ENCODE data around the gene LAMA2. TPM values are rescaled to one million over a fixed set of nuclear protein-coding genes. Genes with fewer than 3 reads are reported as not detected.

LAMA2 gene
- total and polyA plus RNA-seq, 4 donors = 6.0 to 86.5 (median 46.4) TPM

DNA sequence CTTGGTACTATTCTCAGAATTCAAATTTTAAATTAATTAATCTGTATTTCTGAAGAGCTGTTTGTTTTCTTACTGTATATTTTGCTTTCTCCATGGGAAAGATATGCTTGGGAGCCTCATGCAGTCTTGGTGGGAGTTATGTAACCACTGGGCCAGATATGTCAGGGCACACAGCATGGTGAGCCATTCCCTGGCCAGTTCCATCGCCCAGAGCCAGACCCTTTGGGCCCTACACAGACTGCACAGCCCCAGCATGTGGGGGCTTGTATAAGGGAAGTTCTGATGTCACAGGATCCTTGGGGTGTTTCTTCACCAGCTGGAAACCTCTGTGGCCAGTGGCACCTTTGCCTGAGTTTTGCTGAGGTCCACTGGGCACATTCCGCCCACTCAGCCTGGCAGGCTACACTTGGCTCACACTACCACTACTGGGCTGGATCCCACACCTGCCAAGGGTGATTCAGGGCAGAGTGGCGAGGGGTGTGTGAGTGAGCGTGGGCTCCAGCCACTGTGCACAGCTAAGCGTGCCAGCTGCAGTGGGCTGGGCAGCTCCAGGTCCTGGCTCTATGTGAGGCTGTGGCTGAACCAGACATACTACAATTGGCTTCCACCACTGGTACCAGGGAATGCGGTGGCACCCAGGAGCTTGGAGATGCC lies 533.5 kb downstream of the LAMA2 start:
- WGBS, 2 donors = 48 to 68% methylated on average over 6 of the region's 6 CpGs
- DNase-seq = peak in 1 of 2 donors; percentile 32
- H3K27me3 ChIP-seq (ENCODE audit: control insufficient read depth in 1 of 2, insufficient read depth in 2 of 2, low read length in 1 of 2) = no peaks in the 10 kb centered on the region
- no peaks in the 10 kb centered on the region for H3K9me3 ChIP-seq (ENCODE audit: control insufficient read depth, low read length)
- no peak overlapping the region for H3K4me3 ChIP-seq (ENCODE audit: low read length in 2 of 2)
- intact Hi-C loops (cut with DNase I) = no loop called here
- no peak overlapping the region for H3K27ac ChIP-seq (ENCODE audit: low read depth in 1 of 2, low read length in 2 of 2)
- H3K36me3 ChIP-seq (ENCODE audit: control insufficient read depth in 1 of 2, insufficient read depth in 2 of 2, low read length in 1 of 2) = no peaks in the 10 kb centered on the region
- H3K4me1 ChIP-seq (ENCODE audit: control insufficient read depth in 1 of 2, insufficient read depth in 2 of 2, low read length in 2 of 2) = no peaks in the 10 kb centered on the region
- ATAC-seq (ENCODE audit: low FRiP score) = peak; percentile 33

DNA sequence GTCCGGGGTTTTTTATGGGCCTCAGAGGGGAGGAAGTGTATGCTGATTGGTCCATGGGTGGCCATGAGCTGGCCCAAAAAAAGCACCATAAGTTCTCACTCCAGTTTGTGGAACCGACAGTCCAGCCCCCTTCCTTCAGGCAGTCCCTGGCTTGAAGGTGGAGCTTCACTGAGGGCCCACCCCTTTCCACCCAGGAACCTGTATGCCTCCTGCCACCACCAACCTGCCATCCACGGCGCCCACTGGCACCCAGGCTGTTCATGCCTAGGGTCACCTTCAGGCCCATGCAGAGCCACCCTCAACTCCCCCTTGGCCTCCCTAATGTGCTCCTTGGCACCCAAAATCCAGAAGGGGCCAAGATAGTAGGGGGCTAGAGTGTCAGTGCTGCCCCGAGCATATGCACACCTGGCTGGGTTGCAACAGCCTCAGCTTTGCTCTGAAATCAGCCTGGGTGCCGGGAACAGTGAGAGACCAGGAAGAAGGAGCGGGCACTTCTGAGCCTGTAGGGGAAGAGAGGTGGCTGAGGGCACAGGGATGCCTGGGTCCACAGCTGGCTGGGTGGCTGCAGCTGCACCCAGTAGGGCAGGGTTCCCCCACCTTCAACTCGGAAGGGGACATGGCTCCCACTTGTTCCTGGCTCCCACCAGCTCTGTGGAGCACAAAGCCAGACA lies 534.6 kb downstream of the LAMA2 start:
- Histone ChIP-seq H3K27me3 (ENCODE audit: control insufficient read depth in 1 of 2, insufficient read depth in 2 of 2, low read length in 1 of 2) (no peaks in the 10 kb centered on the region), H3K9me3 (ENCODE audit: control insufficient read depth, low read length) (no peaks in the 10 kb centered on the region), H3K27ac (ENCODE audit: low read depth in 1 of 2, low read length in 2 of 2) (no peak overlapping the region), H3K4me1 (ENCODE audit: control insufficient read depth in 1 of 2, insufficient read depth in 2 of 2, low read length in 2 of 2) (no peaks in the 10 kb centered on the region), H3K36me3 (ENCODE audit: control insufficient read depth in 1 of 2, insufficient read depth in 2 of 2, low read length in 1 of 2) (no peaks in the 10 kb centered on the region), H3K4me3 (ENCODE audit: low read length in 2 of 2) (no peak overlapping the region)
- no peak for DNase-seq
- intact Hi-C loops (cut with DNase I) = no loop called here
- ATAC-seq (ENCODE audit: low FRiP score) = no peak
- 92 to 96% methylated on average over 8 of the region's 8 CpGs for WGBS, 2 donors

DNA sequence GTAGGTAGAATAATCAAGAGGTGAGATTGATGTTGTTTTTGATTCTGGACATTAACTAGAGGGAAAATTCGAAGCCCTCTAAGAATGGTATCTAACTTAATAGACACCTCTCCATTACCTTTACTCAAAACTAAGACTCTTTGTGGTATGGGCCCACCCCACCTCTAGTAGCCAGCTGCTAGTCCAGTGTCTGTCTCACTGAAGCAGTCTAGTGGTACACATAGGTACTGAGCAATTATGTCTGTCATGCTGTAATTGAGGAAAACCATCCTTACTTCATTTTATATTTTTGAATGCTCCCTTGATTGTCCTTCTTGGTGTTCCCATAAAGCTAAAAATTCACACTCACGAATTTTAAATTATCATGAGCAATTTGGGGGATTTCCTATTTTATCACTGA lies 536.4 kb downstream of the LAMA2 start:
- Histone ChIP-seq H3K9me3 (ENCODE audit: control insufficient read depth, low read length) (no peaks in the 10 kb centered on the region), H3K36me3 (ENCODE audit: control insufficient read depth in 1 of 2, insufficient read depth in 2 of 2, low read length in 1 of 2) (no peaks in the 10 kb centered on the region), H3K4me3 (ENCODE audit: low read length in 2 of 2) (no peak overlapping the region), H3K27me3 (ENCODE audit: control insufficient read depth in 1 of 2, insufficient read depth in 2 of 2, low read length in 1 of 2) (no peaks in the 10 kb centered on the region), H3K27ac (ENCODE audit: low read depth in 1 of 2, low read length in 2 of 2) (no peak overlapping the region), H3K4me1 (ENCODE audit: control insufficient read depth in 1 of 2, insufficient read depth in 2 of 2, low read length in 2 of 2) (no peaks in the 10 kb centered on the region)
- DNase-seq = no peak
- 84 to 85% methylated on average over 2 of the region's 2 CpGs for WGBS, 2 donors
- no peak for ATAC-seq (ENCODE audit: low FRiP score)
- intact Hi-C loops (cut with DNase I) = no loop called here

DNA sequence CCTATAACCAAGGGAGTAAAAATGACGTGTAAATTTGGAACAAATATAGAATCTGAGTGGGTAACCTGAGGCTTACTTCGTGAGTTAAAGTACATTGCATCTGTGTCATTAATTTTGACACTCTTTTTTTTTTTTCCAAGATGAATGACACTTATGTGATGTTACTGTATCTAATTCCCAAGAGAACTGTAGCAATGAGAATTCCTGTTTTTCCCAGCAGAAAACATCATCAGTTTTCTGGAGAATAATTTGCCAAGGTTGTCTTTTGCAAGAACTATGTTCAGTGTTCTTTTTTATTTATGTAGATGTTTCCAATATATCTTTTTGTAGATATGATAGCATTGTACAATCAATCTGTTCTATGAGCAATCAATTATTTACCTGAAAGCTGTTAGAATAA lies 543.4 kb downstream of the LAMA2 start:
- no peaks in the 10 kb centered on the region for H3K4me1 ChIP-seq (ENCODE audit: control insufficient read depth in 1 of 2, insufficient read depth in 2 of 2, low read length in 2 of 2)
- 74 to 75% methylated on average over 2 of the region's 2 CpGs for WGBS, 2 donors
- no peaks in the 10 kb centered on the region for H3K27me3 ChIP-seq (ENCODE audit: control insufficient read depth in 1 of 2, insufficient read depth in 2 of 2, low read length in 1 of 2)
- no peak overlapping the region for H3K4me3 ChIP-seq (ENCODE audit: low read length in 2 of 2)
- DNase-seq (no peak), ATAC-seq (ENCODE audit: low FRiP score) (no peak)
- no peaks in the 10 kb centered on the region for H3K9me3 ChIP-seq (ENCODE audit: control insufficient read depth, low read length)
- intact Hi-C loops (cut with DNase I) = no loop called here
- H3K27ac ChIP-seq (ENCODE audit: low read depth in 1 of 2, low read length in 2 of 2) = no peak overlapping the region
- peaks cover 0 to 2% of the 10 kb centered on the region in 2 donors for H3K36me3 ChIP-seq (ENCODE audit: control insufficient read depth in 1 of 2, insufficient read depth in 2 of 2, low read length in 1 of 2)

DNA sequence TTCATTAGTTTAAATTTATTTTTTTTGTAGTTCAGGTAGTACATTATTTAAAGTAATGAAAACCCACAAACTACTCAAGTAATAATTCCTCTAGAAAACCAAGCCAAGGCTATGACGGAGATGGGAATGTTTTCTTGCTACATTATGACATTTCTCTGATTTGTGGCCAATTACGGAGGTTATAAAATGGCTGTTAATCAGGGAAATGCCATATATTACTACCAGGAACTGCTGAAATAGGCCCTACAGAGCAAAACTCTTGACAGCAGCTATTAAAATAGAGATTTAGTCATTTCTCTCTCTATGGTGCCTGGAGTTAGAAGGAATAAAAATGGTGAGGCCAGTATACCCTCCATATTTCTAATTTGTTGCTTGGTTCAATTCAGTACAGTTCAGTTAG lies 547.0 kb downstream of the LAMA2 start:
- Histone ChIP-seq H3K4me1 (ENCODE audit: control insufficient read depth in 1 of 2, insufficient read depth in 2 of 2, low read length in 2 of 2) (no peaks in the 10 kb centered on the region), H3K9me3 (ENCODE audit: control insufficient read depth, low read length) (no peaks in the 10 kb centered on the region), H3K36me3 (ENCODE audit: control insufficient read depth in 1 of 2, insufficient read depth in 2 of 2, low read length in 1 of 2) (peaks cover 0 to 2% of the 10 kb centered on the region in 2 donors), H3K27me3 (ENCODE audit: control insufficient read depth in 1 of 2, insufficient read depth in 2 of 2, low read length in 1 of 2) (no peaks in the 10 kb centered on the region), H3K27ac (ENCODE audit: low read depth in 1 of 2, low read length in 2 of 2) (no peak overlapping the region), H3K4me3 (ENCODE audit: low read length in 2 of 2) (no peak overlapping the region)
- 47 to 67% methylated on average over 2 of the region's 2 CpGs for WGBS, 2 donors
- intact Hi-C loops (cut with DNase I) = no loop called here
- ATAC-seq (ENCODE audit: low FRiP score) (no peak), DNase-seq (no peak)

DNA sequence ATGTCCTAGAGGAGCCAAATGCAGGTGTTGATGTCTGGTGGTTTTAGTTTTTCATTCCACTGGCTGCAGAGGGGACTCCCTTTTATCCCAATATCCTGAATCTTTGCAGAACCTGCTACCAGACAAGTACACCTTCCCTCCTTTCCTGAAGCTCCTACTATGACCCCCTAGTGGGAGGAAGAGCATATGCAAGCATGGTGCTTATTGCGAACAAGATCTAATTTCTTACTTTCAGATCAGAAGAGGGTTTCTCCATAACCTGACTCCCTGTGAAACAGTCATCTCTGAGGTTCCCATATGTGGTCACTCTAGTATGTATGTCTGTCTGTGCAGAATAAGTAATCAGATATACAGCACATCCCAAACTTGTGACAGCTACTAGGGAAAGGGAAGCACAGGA lies 549.8 kb downstream of the LAMA2 start:
- intact Hi-C loops (cut with DNase I) = no loop called here
- Histone ChIP-seq H3K36me3 (ENCODE audit: control insufficient read depth in 1 of 2, insufficient read depth in 2 of 2, low read length in 1 of 2) (no peaks in the 10 kb centered on the region), H3K9me3 (ENCODE audit: control insufficient read depth, low read length) (no peaks in the 10 kb centered on the region), H3K27ac (ENCODE audit: low read depth in 1 of 2, low read length in 2 of 2) (no peak overlapping the region), H3K4me3 (ENCODE audit: low read length in 2 of 2) (no peak overlapping the region), H3K4me1 (ENCODE audit: control insufficient read depth in 1 of 2, insufficient read depth in 2 of 2, low read length in 2 of 2) (no peaks in the 10 kb centered on the region), H3K27me3 (ENCODE audit: control insufficient read depth in 1 of 2, insufficient read depth in 2 of 2, low read length in 1 of 2) (no peaks in the 10 kb centered on the region)
- 89 to 95% methylated on average over 1 of the region's 1 CpG for WGBS, 2 donors
- DNase-seq (no peak), ATAC-seq (ENCODE audit: low FRiP score) (no peak)

DNA sequence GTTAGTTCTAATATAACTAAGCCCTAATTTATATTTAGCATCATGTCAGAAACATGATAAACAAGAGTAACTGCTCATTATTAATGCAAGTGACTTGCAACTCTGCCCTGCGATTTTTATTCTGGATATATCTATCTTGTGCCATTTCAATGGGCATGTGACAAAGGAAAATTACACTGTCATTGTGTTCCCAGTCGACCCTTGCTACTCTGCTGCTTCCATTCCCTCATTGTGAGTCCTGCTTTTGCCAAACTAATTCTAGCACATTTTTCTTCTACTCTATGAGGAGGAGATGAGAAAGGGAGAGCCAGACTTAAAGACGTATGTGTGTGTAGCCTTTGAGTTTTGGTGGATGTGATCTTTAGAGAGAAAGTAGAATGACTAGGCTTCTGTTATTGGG lies 551.2 kb downstream of the LAMA2 start:
- no peak for ATAC-seq (ENCODE audit: low FRiP score)
- 58 to 78% methylated on average over 3 of the region's 3 CpGs for WGBS, 2 donors

DNA sequence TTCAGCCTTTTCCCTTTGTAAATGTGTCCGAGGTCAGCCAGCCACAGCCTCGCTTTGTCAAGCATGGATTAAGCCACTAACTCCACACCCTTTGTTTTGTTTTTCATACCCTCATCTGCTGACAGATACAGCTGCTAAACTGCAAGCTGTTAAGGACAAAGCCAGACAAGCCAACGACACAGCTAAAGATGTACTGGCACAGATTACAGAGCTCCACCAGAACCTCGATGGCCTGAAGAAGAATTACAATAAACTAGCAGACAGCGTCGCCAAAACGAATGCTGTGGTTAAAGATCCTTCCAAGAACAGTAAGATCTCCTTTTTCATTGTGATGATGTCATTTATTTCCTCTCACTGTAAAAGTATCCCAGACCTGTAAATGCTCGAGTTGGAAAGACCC lies 557.8 kb downstream of the LAMA2 start:
- no peak overlapping the region for H3K4me3 ChIP-seq (ENCODE audit: low read length in 2 of 2)
- H3K27ac ChIP-seq (ENCODE audit: low read depth in 1 of 2, low read length in 2 of 2) = no peak overlapping the region
- peaks cover 0 to 5% of the 10 kb centered on the region in 2 donors for H3K36me3 ChIP-seq (ENCODE audit: control insufficient read depth in 1 of 2, insufficient read depth in 2 of 2, low read length in 1 of 2)
- H3K27me3 ChIP-seq (ENCODE audit: control insufficient read depth in 1 of 2, insufficient read depth in 2 of 2, low read length in 1 of 2) = no peaks in the 10 kb centered on the region
- H3K4me1 ChIP-seq (ENCODE audit: control insufficient read depth in 1 of 2, insufficient read depth in 2 of 2, low read length in 2 of 2) = no peaks in the 10 kb centered on the region
- DNase-seq (no peak), ATAC-seq (ENCODE audit: low FRiP score) (no peak)
- 27 to 45% methylated on average over 8 of the region's 8 CpGs for WGBS, 2 donors
- no peaks in the 10 kb centered on the region for H3K9me3 ChIP-seq (ENCODE audit: control insufficient read depth, low read length)
- intact Hi-C loops (cut with DNase I) = no loop called here

More for the DNA sequence above, 551.2 kb downstream of the LAMA2 start:
- no peaks in the 10 kb centered on the region for H3K27me3 ChIP-seq (ENCODE audit: control insufficient read depth in 1 of 2, insufficient read depth in 2 of 2, low read length in 1 of 2)
- H3K9me3 ChIP-seq (ENCODE audit: control insufficient read depth, low read length) = no peaks in the 10 kb centered on the region
- H3K4me1 ChIP-seq (ENCODE audit: control insufficient read depth in 1 of 2, insufficient read depth in 2 of 2, low read length in 2 of 2) = no peaks in the 10 kb centered on the region
- H3K4me3 ChIP-seq (ENCODE audit: low read length in 2 of 2) = no peak overlapping the region
- no peak for DNase-seq
- H3K36me3 ChIP-seq (ENCODE audit: control insufficient read depth in 1 of 2, insufficient read depth in 2 of 2, low read length in 1 of 2) = no peaks in the 10 kb centered on the region
- intact Hi-C loops (cut with DNase I) = no loop called here
- H3K27ac ChIP-seq (ENCODE audit: low read depth in 1 of 2, low read length in 2 of 2) = no peak overlapping the region

DNA sequence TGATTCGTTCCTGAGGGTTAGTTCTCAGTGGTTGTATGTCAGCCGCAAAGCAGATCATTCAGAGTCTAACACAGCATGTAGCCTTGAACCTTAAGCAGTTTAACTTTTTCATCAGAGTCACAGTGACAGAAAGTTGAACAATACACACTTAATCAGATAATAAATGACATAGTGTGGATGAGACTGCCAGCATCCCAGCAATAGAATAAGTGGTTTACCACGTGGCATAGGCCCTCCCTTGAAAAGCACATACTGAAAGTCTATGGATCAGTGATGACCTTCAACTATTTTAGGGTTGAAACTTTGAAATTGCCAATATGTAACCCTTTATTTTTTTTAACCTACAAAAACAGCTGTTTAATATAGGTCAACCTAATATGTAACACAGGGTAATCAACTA lies 561.7 kb downstream of the LAMA2 start:
- H3K4me1 ChIP-seq (ENCODE audit: control insufficient read depth in 1 of 2, insufficient read depth in 2 of 2, low read length in 2 of 2) = no peaks in the 10 kb centered on the region
- WGBS, 2 donors = 79 to 88% methylated on average over 3 of the region's 3 CpGs
- no peak overlapping the region for H3K4me3 ChIP-seq (ENCODE audit: low read length in 2 of 2)
- H3K27me3 ChIP-seq (ENCODE audit: control insufficient read depth in 1 of 2, insufficient read depth in 2 of 2, low read length in 1 of 2) = no peaks in the 10 kb centered on the region
- no peak overlapping the region for H3K27ac ChIP-seq (ENCODE audit: low read depth in 1 of 2, low read length in 2 of 2)
- ATAC-seq (ENCODE audit: low FRiP score) (no peak), DNase-seq (no peak)
- intact Hi-C loops (cut with DNase I) = loop anchor here in 1 of 2 donors (5.0 kb wide), 1 partner anchor 42 kb away; no protein-coding TSS in a partner anchor
- H3K9me3 ChIP-seq (ENCODE audit: control insufficient read depth, low read length) = no peaks in the 10 kb centered on the region
- peaks cover 0 to 5% of the 10 kb centered on the region in 2 donors for H3K36me3 ChIP-seq (ENCODE audit: control insufficient read depth in 1 of 2, insufficient read depth in 2 of 2, low read length in 1 of 2)
